ENCODE results near the gene PXMP4.

DNA sequence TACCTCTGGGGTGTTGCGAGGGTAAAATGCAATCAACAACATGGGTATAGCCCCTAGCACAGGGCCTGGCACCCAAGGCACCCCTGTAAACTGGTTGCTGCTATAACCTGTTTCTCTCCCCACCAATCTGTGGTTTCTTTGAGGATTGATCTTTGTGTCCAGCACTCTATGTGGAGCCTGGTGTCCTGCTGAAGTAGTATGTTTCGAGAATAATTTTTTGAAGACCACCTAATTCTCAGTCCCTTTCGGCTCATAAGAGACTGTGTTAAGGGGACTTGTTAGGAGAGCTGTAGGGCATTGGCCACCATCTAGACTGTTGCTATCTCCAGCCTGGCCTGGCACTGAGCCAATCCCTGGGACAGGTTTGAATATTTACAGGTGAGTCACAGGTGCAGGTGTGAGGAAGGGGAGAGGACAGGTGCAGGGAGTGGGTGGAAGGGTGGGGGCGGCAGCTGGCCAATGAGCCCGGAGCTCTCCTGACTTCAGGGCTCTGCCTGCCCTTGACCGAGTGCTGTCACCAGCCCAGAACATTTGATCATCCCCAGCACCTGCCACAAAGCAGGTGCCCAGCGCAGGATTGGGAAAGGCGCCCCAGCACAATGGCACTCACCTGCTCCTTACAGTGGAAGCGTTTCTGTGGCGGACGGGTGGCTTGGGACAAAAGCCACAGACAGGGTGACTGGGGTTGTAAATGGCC, 66.1 kb downstream of the PXMP4 start:
- TF ChIP-seq, protein P1, sequence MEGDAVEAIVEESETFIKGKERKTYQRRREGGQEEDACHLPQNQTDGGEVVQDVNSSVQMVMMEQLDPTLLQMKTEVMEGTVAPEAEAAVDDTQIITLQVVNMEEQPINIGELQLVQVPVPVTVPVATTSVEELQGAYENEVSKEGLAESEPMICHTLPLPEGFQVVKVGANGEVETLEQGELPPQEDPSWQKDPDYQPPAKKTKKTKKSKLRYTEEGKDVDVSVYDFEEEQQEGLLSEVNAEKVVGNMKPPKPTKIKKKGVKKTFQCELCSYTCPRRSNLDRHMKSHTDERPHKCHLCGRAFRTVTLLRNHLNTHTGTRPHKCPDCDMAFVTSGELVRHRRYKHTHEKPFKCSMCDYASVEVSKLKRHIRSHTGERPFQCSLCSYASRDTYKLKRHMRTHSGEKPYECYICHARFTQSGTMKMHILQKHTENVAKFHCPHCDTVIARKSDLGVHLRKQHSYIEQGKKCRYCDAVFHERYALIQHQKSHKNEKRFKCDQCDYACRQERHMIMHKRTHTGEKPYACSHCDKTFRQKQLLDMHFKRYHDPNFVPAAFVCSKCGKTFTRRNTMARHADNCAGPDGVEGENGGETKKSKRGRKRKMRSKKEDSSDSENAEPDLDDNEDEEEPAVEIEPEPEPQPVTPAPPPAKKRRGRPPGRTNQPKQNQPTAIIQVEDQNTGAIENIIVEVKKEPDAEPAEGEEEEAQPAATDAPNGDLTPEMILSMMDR (conservative IDR thresholded peaks at IDR 0.05 in 1 of 2, IDR thresholded peaks at IDR 0.05 in 1 of 2; ENCODE audit: extremely low read depth in 1 of 2, insufficient read depth in 1 of 2, low read depth in 1 of 2, low read length in 2 of 2), result no peak
- no peak for TF ChIP-seq EZH2 (IDR thresholded peaks at IDR 0.05; ENCODE audit: borderline replicate concordance, low read length)
